ENCODE measurements around the gene DLK2.

DNA sequence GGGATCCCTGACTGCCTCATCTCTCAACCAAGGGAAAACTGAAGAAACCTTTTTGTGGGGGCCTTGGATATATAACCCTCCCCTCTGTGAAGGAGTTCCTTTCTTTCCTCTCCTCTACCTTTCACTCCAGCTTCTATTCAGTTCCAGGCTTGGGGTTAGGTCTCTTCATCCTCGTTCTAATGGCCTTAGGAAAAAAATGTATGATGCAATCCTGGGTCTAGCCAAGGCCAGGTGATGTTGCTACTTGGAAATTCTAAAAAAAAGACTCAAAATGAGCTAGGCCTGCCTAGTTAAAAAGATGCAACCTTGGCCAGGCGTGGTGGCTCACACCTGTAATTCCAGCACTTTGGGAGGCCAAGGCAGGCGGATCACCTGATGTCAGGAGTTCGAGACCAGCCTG lies 20.4 kb downstream of the DLK2 start:
- TF ChIP-seq POLR2A (IDR thresholded peaks at IDR 0.05) (no peak), POLR2AphosphoS5 (IDR thresholded peaks at IDR 0.05) (no peak)
- TF ChIP-seq, protein P1, sequence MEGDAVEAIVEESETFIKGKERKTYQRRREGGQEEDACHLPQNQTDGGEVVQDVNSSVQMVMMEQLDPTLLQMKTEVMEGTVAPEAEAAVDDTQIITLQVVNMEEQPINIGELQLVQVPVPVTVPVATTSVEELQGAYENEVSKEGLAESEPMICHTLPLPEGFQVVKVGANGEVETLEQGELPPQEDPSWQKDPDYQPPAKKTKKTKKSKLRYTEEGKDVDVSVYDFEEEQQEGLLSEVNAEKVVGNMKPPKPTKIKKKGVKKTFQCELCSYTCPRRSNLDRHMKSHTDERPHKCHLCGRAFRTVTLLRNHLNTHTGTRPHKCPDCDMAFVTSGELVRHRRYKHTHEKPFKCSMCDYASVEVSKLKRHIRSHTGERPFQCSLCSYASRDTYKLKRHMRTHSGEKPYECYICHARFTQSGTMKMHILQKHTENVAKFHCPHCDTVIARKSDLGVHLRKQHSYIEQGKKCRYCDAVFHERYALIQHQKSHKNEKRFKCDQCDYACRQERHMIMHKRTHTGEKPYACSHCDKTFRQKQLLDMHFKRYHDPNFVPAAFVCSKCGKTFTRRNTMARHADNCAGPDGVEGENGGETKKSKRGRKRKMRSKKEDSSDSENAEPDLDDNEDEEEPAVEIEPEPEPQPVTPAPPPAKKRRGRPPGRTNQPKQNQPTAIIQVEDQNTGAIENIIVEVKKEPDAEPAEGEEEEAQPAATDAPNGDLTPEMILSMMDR (IDR thresholded peaks at IDR 0.05) = no peak
